ENCODE measurements around the gene LCN9.
"Not testable (repeated sequence)": the region's sequence is repeated elsewhere in the genome, so short reads cannot be mapped to it uniquely, and the experiment has no call there.

Gene LCN9

DNA sequence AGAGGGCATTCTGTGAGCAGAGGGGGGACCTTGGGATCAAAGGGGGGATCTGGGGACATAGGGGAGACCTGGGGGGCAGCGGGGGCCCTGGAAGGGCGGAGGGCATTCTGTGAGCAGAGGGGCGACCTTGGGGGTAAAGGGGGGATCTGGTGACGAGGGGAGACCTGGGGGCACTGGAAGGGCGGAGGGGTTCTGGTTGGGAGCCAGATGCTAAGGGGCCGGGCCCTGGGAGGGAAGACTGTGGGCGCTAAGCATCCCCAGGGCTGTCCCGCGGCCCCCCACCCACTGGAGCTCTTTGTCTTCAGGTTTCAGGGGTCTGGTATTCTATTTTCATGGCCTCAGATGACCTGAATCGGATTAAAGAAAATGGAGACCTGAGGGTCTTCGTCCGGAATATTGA, 748 bp downstream of the LCN9 start:
- Mint-ChIP-seq H3K9me3 (no peaks in the 10 kb centered on the region), H3K4me1 (no peaks in the 10 kb centered on the region), H3K4me3 (no peak overlapping the region), H3K36me3 (no peaks in the 10 kb centered on the region), H3K27ac (no peak overlapping the region)
- DNase-seq (ENCODE audit: low spot score in 2 of 2) (no peak), ATAC-seq (no peak)

DNA sequence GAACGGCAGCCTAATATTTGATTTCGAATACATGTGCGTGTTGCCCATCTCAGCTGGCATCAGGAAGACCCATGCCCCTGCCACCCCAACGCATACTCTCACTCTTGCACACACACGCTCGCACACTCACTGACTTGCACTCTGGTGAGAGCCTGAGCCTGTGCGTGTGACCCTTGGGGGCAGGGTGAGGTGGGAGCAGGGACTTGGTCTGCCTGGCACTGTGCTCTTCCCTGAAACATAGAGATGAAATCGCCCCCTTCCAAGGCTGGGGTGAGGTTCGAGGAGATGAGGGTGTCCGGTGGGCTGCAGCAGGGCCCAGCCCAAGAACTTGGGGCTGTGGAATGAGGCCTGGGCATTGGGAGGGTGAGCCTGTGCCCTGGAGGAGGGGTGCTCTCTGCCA, 1.2 kb downstream of the LCN9 start:
- Mint-ChIP-seq H3K9me3 (no peaks in the 10 kb centered on the region), H3K4me3 (no peak overlapping the region), H3K27ac (no peak overlapping the region), H3K4me1 (no peaks in the 10 kb centered on the region), H3K36me3 (no peaks in the 10 kb centered on the region)
- ATAC-seq (no peak), DNase-seq (ENCODE audit: low spot score in 2 of 2) (no peak)

DNA sequence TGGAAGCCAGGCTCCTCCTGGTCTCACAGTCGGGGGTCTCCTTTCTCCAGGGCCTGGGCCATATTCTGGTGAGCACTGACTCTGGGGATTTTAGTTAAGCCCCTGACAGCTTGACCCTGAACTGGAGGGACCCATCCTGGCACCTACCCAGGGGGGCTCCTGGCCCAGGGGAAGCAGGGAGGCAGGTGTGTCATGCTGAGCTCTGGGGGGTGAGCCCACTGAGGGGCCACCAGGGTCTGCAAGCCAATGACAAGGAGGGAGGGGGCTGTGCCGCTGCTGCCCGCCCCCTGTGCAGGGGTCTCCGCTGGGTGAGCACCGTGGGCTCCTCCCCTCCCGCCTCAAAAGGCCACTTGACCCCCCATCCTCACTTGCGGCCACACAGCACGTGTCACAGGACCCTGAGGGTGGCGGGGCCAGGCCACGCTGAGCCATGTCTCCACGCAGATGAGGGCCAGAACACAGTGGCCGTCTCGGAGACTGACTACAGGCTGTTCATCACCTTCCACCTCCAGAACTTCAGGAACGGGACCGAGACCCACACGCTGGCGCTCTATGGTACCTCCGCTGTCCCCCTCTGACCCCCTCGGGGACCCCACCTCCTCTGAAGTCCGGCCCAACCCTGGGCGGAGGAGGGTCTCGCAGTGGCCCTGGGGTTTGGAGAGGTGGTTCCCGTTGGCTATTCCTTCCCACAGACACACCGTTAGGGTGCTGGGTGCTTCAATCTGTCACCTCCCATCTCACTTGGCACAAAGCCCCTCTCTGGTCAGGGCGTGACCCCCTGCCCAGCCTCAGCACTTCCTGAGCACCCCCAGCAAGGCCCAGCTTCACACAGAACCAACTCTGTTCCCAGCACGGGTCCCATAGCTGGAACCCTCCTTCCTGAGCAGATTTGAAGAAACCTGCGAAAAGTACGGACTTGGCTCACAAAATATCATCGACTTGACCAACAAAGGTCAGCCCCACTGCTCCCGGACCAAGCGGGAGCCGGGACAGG, 2.0 kb downstream of the LCN9 start:
- Mint-ChIP-seq H3K27ac (no peak overlapping the region), H3K36me3 (no peaks in the 10 kb centered on the region), H3K4me1 (no peaks in the 10 kb centered on the region), H3K4me3 (no peak overlapping the region), H3K9me3 (no peaks in the 10 kb centered on the region)
- ATAC-seq (no peak), DNase-seq (ENCODE audit: low spot score in 2 of 2) (no peak)

DNA sequence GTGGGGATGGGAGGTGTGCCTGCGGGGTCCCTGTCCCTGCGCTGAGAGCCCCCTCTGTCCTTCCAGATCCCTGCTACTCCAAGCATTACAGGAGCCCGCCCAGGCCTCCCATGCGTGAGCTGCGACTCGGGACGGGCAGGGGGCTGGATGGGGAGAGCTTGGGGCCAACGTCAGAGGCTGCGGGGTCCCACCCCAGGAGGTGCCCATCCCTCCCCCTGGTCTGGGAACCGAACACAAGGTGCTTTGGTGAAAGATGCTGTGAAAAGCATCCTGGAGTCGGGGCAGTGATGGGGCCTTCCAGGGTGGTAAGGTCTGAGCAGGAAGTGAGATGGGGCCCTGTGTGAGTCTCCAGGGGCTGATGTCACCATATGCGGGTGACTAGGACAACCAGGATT, 2.7 kb downstream of the LCN9 start:
- no peaks in the 10 kb centered on the region for H3K9me3 Mint-ChIP-seq
- no peak overlapping the region for H3K27ac Mint-ChIP-seq
- H3K4me1 Mint-ChIP-seq: no peaks in the 10 kb centered on the region
- H3K4me3 Mint-ChIP-seq: no peak overlapping the region
- ATAC-seq: no peak
- DNase-seq (ENCODE audit: low spot score in 2 of 2): no peak
- H3K36me3 Mint-ChIP-seq: no peaks in the 10 kb centered on the region

DNA sequence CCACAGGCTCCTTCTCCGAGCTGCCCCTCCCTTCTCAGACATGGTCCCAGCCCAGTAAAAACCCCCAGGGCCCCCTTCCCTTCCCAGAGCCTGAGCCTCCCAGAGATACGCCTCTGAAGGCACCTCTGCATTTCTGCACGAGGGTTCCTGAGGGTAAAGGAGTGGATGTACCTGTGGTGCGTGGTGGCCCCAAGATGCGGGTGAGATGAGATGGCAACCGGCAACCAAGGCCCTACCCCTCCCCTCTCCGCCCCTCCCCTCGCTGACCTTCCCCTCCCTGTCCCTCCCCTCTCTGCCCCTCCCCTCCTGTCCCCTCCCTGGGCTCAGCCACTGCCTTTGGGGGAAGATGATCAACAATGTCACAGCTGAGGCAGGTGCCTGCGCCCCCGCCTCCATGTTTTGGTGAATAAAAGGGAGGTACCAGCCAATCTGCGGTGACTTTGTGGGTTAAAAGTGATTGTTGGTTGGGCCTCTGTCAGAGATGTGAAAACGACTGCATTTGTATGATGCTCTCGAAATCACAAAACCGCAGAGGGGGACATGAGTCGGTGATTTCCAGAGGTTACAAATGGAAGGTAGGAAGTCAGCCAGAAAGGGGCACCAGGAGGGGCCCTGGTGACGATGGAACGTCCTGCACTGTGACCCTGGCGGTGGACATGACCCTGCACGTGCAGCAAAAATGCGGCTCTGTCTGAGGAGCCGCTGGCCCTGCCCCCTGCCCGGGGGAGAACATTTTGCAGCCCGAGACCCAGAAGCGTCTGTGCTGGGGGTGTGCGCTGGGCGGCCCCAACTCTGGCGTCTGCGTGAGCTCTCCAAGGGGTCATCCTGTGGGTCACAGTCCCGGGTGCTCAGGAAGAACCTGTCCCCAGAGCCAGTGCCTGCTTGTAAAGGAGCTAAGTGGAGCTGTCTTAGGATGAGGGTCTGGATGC, 3.7 kb downstream of the LCN9 start:
- DNase-seq (ENCODE audit: low spot score in 2 of 2): no peak
- Mint-ChIP-seq H3K4me1 (no peaks in the 10 kb centered on the region), H3K27ac (no peak overlapping the region), H3K36me3 (no peaks in the 10 kb centered on the region), H3K9me3 (no peaks in the 10 kb centered on the region), H3K4me3 (no peak overlapping the region)
- ATAC-seq: no peak

DNA sequence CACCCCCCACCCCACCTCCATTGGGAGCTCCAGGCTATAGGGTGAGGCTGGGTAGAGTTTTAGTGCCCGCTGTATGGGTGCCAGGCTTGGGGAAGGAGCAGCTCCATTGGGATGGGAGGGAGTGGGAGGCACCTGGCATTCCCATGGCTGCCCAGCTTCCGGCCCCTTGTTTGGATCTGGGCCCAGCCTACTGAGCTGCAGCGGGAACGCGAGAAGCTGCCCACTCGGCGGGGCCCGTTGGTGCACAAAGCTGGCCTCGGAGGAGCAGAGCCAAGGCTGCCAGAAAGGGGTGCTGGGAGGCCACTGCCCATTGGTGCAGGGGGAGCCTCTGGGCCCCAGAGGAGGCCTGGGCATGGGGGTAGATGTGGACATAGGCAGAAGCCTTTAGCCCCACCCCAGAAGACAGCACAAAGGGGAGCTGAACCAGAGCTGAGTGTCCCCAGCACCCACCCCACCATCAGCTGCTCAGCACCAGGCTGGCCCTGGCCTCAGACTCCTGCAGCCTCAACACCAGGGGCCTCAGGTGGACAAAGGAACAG, 4.4 kb downstream of the LCN9 start:
- ATAC-seq (no peak), DNase-seq (ENCODE audit: low spot score in 2 of 2) (no peak)
- Mint-ChIP-seq H3K36me3 (no peaks in the 10 kb centered on the region), H3K9me3 (no peaks in the 10 kb centered on the region), H3K4me1 (no peaks in the 10 kb centered on the region), H3K27ac (no peak overlapping the region), H3K4me3 (no peak overlapping the region)

DNA sequence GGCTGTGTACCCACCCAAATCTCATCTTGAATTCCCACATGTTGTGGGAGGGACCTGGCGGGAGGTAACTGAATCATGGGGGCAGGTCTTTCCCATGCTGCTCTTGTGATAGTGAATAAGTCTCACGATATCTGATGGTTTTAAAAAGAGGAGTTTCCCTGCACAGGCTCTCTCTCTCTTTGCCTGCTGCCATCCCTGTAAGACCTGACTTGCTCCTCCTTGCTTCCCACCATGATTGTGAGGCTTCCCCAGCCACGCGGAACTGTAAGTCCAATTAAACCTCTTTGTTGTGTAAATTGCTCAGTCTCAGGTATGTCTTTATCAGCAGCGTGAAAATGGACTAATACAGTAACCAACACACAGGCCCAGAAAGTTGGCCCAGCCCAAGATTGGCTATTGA, 5.9 kb downstream of the LCN9 start:
- not testable (repeated sequence) for H3K9me3 Mint-ChIP-seq; H3K36me3 Mint-ChIP-seq; H3K4me3 Mint-ChIP-seq; H3K4me1 Mint-ChIP-seq; ATAC-seq; H3K27ac Mint-ChIP-seq; DNase-seq (ENCODE audit: low spot score in 2 of 2)

DNA sequence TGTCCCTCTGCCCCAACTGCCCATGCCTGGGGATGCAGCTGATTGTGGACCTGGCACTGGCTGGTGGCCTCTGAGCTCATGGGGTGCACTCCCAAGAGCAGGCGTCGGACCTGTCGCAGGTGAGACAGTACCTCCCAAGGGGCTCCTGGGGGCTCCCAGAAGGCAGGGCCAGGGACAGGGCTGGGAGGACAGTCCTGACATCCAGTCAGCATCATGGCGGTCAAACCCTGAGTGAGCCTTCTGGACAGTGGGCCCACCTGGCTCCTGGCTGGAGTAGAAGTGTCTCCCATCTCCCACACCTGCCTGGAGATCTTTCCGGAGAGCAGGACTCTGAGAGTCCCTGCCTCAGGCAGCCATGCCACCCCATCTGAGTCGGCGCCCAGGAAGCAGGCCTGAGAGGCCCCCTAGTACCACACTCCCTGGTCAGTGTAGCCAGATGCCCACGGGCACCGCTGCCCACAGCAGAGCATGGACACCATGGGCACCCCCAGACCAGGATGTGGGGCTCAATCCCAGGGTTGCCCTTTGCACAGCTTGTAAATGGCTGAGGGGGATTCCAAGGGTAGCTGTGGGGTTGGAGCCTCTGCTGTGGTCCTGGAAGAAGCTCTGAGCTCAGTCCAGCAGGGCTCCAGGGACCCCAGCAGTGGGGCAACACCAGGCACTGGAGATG, 6.6 kb downstream of the LCN9 start:
- no peak for DNase-seq (ENCODE audit: low spot score in 2 of 2)
- Mint-ChIP-seq H3K36me3 (no peaks in the 10 kb centered on the region), H3K4me1 (no peaks in the 10 kb centered on the region), H3K9me3 (no peaks in the 10 kb centered on the region), H3K4me3 (no peak overlapping the region), H3K27ac (no peak overlapping the region)
- peak; percentile 4 for ATAC-seq

DNA sequence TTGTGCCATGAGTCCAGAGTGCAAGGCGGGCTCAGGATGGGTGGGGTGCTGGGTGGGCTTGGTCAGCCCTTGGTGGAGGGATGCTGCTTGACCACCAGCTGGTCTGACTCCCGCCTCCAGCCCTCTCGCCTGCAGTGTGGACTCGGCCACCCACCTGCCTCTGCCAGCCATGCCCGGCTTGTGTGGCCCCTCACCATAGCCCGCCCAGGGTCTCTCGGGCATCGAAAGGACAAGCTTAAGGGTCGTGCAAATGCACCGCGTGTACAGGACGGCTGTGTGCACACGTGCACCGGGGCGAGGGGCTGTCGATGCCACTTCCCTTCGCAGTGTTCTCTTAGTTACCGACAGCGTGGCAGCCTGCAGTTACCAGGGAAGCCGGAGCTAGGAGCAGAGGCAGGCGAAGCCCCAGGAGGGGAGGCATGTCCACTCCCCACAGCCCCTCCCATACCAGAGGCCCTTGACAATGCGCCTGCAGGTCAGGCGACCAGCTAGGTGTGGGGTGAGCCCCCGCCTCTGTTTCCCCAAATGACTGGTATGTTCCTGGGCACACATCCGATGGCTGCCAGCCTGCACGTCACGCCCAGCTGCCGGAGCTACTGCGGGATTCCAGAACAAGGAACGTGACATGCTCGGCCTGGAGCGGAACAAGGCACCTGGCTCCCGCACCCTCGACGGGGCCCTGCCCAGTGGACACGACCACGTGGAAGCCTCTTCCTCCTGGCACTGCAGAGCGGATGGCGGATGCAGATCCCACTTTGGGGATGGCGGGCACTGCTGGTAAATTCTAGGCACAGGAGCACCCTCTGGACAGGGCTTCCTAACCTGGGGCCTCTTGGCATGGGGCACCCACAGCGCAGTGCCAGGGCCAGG, 7.8 kb downstream of the LCN9 start:
- ATAC-seq (no peak), DNase-seq (ENCODE audit: low spot score in 2 of 2) (no peak)
- Mint-ChIP-seq H3K27ac (no peak overlapping the region), H3K4me1 (no peaks in the 10 kb centered on the region), H3K9me3 (no peaks in the 10 kb centered on the region), H3K36me3 (no peaks in the 10 kb centered on the region), H3K4me3 (no peak overlapping the region)

DNA sequence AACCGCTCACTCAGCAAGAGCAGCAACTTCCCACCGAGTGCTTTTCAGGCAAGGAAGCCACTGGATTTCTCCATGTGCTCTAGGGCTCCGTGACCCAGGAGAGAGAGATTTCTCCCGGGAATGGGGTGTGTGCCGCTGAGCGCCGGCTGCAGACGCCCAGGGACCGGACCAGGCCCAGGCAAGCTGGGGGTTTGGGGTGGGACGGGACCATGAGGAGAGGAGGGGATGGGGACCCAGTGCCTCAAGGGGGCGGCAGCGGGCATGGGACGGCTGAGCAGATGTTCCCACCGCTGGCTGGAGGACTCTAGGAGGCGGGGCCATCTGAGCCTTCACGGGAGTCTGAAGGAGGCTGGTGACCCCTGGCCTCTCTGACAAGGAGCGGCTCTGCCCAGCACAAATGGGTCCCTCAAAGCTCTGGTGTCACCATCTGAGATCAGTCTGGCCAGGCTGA, 8.5 kb downstream of the LCN9 start:
- ATAC-seq (no peak), DNase-seq (ENCODE audit: low spot score in 2 of 2) (no peak)
- H3K4me1 Mint-ChIP-seq: no peaks in the 10 kb centered on the region
- no peak overlapping the region for H3K27ac Mint-ChIP-seq
- H3K36me3 Mint-ChIP-seq: no peaks in the 10 kb centered on the region
- H3K4me3 Mint-ChIP-seq: no peak overlapping the region
- no peaks in the 10 kb centered on the region for H3K9me3 Mint-ChIP-seq

DNA sequence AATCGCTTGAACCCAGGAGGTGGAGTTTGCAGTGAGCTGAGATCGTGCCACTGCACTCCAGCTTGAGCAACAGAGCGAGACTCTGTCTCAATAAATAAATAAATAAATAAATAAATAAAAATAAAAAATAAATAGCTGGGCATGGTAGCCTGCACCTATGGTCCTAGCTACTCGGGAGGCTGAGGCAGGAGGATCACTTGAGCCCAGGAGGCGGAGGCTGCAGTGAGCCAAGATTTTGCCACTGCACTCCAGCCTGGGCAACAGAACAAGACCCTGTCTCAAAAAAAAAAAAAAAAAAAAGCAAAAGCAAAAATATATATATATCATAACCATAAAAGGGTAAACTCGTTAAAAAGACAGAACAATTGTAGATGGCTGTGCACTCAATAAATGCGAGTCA, 9.7 kb downstream of the LCN9 start:
- not testable (repeated sequence) for H3K4me3 Mint-ChIP-seq; ATAC-seq; H3K4me1 Mint-ChIP-seq; H3K9me3 Mint-ChIP-seq; H3K27ac Mint-ChIP-seq; H3K36me3 Mint-ChIP-seq; DNase-seq (ENCODE audit: low spot score in 2 of 2)

DNA sequence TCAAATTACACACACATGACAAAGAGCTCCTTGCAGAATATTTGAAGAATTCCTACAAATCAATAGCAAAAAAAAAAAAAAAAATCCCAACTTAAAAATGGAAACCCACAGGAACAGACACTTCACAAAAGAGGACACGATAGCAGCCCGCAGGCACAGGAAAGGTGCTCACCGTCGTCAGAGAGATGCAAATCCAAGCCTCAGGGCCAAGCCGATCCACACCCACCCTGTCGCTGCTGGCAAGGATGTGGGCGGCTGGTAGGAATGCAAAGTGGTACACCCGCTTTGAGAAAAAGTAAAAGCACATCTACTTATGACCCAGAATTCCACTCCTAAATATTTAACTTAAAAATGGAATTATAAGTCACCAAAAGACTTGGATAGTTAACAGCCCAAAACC, 10.8 kb downstream of the LCN9 start:
- no peak overlapping the region for H3K27ac Mint-ChIP-seq
- ATAC-seq: no peak
- no peak overlapping the region for H3K4me3 Mint-ChIP-seq

DNA sequence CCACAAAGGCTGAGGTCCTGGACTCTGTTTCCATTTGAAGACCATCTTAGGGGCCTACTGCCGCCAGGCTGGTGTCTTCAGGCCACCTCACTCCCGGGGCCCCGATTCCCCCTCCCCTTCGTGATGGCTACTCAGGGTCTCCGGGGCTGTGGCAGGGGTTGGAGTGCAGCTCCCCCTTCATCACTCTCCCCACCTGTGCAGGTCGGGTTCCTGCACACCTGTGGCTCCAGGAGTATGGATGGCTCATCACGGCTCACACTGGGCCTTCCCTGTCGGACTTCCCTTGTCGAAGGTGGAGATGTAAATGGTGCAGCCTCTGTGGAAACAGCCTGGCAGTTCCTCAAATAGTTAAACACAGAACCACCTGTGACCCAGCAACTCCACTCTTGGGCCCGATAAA, 11.9 kb downstream of the LCN9 start:
- DNase-seq (ENCODE audit: low spot score in 2 of 2) (no peak), ATAC-seq (no peak)
- no peak overlapping the region for H3K27ac Mint-ChIP-seq
- no peaks in the 10 kb centered on the region for H3K36me3 Mint-ChIP-seq
- H3K4me3 Mint-ChIP-seq: no peak overlapping the region
- H3K9me3 Mint-ChIP-seq: no peaks in the 10 kb centered on the region
- peaks cover 2% of the 10 kb centered on the region for H3K4me1 Mint-ChIP-seq

More for the DNA sequence above, 10.8 kb downstream of the LCN9 start:
- no peak for DNase-seq (ENCODE audit: low spot score in 2 of 2)
- Mint-ChIP-seq H3K4me1 (no peaks in the 10 kb centered on the region), H3K9me3 (no peaks in the 10 kb centered on the region), H3K36me3 (no peaks in the 10 kb centered on the region)

DNA sequence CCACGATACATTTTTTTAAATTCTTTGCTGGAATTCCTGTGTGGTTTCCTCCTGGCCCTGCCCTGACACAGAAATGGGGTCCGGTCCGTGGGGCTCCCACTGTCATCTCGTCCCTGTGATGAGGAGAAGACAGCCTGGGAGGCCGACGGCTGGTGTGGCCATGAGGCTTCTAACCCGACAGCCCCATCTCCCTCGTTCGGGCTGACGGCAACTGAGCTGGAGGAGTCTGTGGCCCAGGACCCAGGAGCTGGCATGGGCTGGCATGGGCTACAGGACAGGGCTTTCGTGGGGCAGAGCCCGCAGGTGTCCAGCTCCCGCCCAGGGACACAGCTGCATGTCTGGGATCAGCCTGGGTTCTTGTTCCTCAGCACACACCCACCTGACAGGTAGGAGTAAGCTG, 13.8 kb downstream of the LCN9 start:
- ATAC-seq: no peak
- Mint-ChIP-seq H3K9me3 (no peaks in the 10 kb centered on the region), H3K4me1 (peaks cover 5% of the 10 kb centered on the region), H3K4me3 (no peak overlapping the region), H3K27ac (no peak overlapping the region), H3K36me3 (no peaks in the 10 kb centered on the region)
- DNase-seq (ENCODE audit: low spot score in 2 of 2): no peak
